ENCODE measurements around the gene MCTP1.

DNA sequence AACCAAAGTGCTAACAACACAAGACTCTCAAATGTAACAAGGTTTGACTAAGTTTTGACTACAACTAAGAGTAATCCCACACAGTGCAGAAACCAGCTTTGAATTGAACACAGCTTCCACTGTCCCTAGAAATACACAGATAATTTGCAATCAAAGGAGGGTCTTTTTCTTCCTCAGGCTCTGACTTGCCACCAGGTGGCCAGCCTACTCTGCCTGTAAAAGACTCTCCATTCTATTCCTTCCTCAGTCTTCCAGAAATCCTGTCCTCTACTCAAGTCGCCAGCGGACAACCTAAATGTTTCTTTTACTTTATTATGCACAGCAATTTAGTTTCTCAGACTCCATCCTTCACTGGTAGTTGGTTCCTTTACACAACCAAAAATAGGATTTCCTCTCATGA is 32.2 kb upstream of the MCTP1 start:
- TF ChIP-seq, protein P1, sequence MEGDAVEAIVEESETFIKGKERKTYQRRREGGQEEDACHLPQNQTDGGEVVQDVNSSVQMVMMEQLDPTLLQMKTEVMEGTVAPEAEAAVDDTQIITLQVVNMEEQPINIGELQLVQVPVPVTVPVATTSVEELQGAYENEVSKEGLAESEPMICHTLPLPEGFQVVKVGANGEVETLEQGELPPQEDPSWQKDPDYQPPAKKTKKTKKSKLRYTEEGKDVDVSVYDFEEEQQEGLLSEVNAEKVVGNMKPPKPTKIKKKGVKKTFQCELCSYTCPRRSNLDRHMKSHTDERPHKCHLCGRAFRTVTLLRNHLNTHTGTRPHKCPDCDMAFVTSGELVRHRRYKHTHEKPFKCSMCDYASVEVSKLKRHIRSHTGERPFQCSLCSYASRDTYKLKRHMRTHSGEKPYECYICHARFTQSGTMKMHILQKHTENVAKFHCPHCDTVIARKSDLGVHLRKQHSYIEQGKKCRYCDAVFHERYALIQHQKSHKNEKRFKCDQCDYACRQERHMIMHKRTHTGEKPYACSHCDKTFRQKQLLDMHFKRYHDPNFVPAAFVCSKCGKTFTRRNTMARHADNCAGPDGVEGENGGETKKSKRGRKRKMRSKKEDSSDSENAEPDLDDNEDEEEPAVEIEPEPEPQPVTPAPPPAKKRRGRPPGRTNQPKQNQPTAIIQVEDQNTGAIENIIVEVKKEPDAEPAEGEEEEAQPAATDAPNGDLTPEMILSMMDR (conservative IDR thresholded peaks at IDR 0.05; ENCODE audit: low read length) = no peak
- no peak for TF ChIP-seq EZH2phosphoT487 (IDR thresholded peaks at IDR 0.05; ENCODE audit: borderline replicate concordance, low read depth, low read length)
